Measurements from ENCODE around the gene SRSF12.

The SRSF12 gene

GRCh38 chr6:89117211-89118108 lies at the start of gene SRSF12:
Gene SRSF12 (minus strand): TSS chr6:89118071. CDS start chr6:89117887, 184 bp downstream.
- no peak for DNase-seq

- no peak for DNase-seq
Observed at GRCh38 chr6:89162047-89162371, 44.1 kb upstream of the SRSF12 start.

GRCh38 chr6:89161326-89162046 lies 43.6 kb upstream of the SRSF12 start:
- DNase-seq, result peak; percentile 31

GRCh38 chr6:89160331-89161092 lies 42.6 kb upstream of the SRSF12 start:
- DNase-seq, result no peak

GRCh38 chr6:89154131-89154530 lies 36.3 kb upstream of the SRSF12 start:
- DNase-seq, result no peak

GRCh38 chr6:89148016-89148750 lies 30.3 kb upstream of the SRSF12 start:
- DNase-seq, result no peak

GRCh38 chr6:89146718-89147700 lies 29.1 kb upstream of the SRSF12 start:
- no peak for DNase-seq

- no peak for DNase-seq
Observed at GRCh38 chr6:89145956-89146717, 28.3 kb upstream of the SRSF12 start, which contains the start of gene PM20D2. Gene PM20D2 (plus strand): TSS chr6:89146055. CDS start chr6:89146145, 90 bp downstream.

GRCh38 chr6:89145091-89145955 lies 27.5 kb upstream of the SRSF12 start:
- DNase-seq, result no peak

GRCh38 chr6:89144354-89144906 lies 26.6 kb upstream of the SRSF12 start:
- peak; percentile 72 for DNase-seq

GRCh38 chr6:89140347-89141156 lies 22.7 kb upstream of the SRSF12 start:
- DNase-seq, result no peak

- peak; percentile 26 for DNase-seq
Observed at GRCh38 chr6:89139509-89140346, 21.9 kb upstream of the SRSF12 start.

GRCh38 chr6:89138173-89138572 lies 20.3 kb upstream of the SRSF12 start:
- no peak for DNase-seq

- DNase-seq, result no peak
Observed at GRCh38 chr6:89134723-89135122, 16.9 kb upstream of the SRSF12 start.

GRCh38 chr6:89133981-89134380 lies 16.1 kb upstream of the SRSF12 start:
- no peak for DNase-seq

GRCh38 chr6:89132057-89132456 lies 14.2 kb upstream of the SRSF12 start:
- DNase-seq, result no peak

GRCh38 chr6:89131599-89131998 lies 13.7 kb upstream of the SRSF12 start:
- DNase-seq, result no peak
